H9 (cell line): ENCODE results near the gene DOCK2. TPM values are rescaled to one million over a fixed set of nuclear protein-coding genes. Genes with fewer than 3 reads are reported as not detected.

Source experiments
- DNase-seq: peaks from one replicate; pipeline ENCODE4 v3.0.0-alpha.2; 2017
- H2AFZ ChIP-seq: one replicate; pipeline ENCODE4 v1.6.1; 2013; ENCODE audit warnings: mild to moderate bottlenecking, low read length, control low read depth, moderate library complexity
- H2AK5ac ChIP-seq: 2 replicates; pipeline ENCODE4 v1.6.1; 2013; ENCODE audit warnings: low read length, control low read depth, mixed read lengths; ENCODE audit not compliant: insufficient read length
- H2BK120ac ChIP-seq: one replicate; pipeline ENCODE4 v1.6.1; 2013; ENCODE audit warnings: low read depth, mild to moderate bottlenecking, low read length, control low read depth, inconsistent platforms; ENCODE audit not compliant: poor library complexity, severe bottlenecking
- H2BK12ac ChIP-seq: 2 replicates; pipeline ENCODE4 v1.6.1; 2013; ENCODE audit warnings: low read length, control low read depth, mixed read lengths, low read depth; ENCODE audit not compliant: insufficient read length
- H2BK15ac ChIP-seq: 2 replicates; pipeline ENCODE4 v1.6.1; 2013; ENCODE audit warnings: low read depth, low read length, control low read depth
- H2BK20ac ChIP-seq: one replicate; pipeline ENCODE4 v1.6.1; 2013; ENCODE audit warnings: low read depth, mild to moderate bottlenecking, low read length, control low read depth, inconsistent platforms; ENCODE audit not compliant: poor library complexity, severe bottlenecking
- H2BK5ac ChIP-seq: 2 replicates; pipeline ENCODE4 v1.6.1; 2013; ENCODE audit warnings: low read length, control low read depth, mixed read lengths; ENCODE audit not compliant: insufficient read length
- H3K14ac ChIP-seq: 2 replicates; pipeline ENCODE4 v1.6.1; 2013; ENCODE audit warnings: low read length, control low read depth; ENCODE audit not compliant: insufficient read depth
- H3K18ac ChIP-seq: 2 replicates; pipeline ENCODE4 v1.6.1; 2013; ENCODE audit warnings: low read depth, mild to moderate bottlenecking, mixed read lengths, low read length, control low read depth; ENCODE audit not compliant: insufficient read length
- H3K23ac ChIP-seq: 2 replicates; pipeline ENCODE4 v1.6.1; 2013; ENCODE audit warnings: low read length, control low read depth, mixed read lengths, low read depth; ENCODE audit not compliant: insufficient read length
- H3K23me2 ChIP-seq: 2 replicates; pipeline ENCODE4 v1.6.1; 2013; ENCODE audit warnings: low read depth, mild to moderate bottlenecking, mixed read lengths, low read length, control low read depth; ENCODE audit not compliant: insufficient read length, poor library complexity, severe bottlenecking
- H3K27ac ChIP-seq: 2 replicates; pipeline ENCODE4 v1.5.1; 2013; ENCODE audit warnings: low read length, control low read depth, mixed read lengths, low read depth; ENCODE audit not compliant: insufficient read length
- H3K27me3 ChIP-seq: 2 replicates; pipeline ENCODE4 v1.6.1; 2013; ENCODE audit warnings: low read length, control low read depth, inconsistent platforms; ENCODE audit not compliant: insufficient read depth
- H3K4ac ChIP-seq: 2 replicates; pipeline ENCODE4 v1.6.1; 2013; ENCODE audit warnings: low read depth, mild to moderate bottlenecking, control low read depth, inconsistent platforms, low read length, moderate library complexity
- H3K4me1 ChIP-seq: 2 replicates; pipeline ENCODE4 v1.6.1; 2013; ENCODE audit warnings: low read length, control low read depth, inconsistent platforms; ENCODE audit not compliant: insufficient read depth
- H3K4me2 ChIP-seq: 2 replicates; pipeline ENCODE4 v1.6.1; 2013; ENCODE audit warnings: low read length, control low read depth, mixed read lengths; ENCODE audit not compliant: insufficient read length, insufficient read depth
- H3K56ac ChIP-seq: 2 replicates; pipeline ENCODE4 v1.6.1; 2013; ENCODE audit warnings: low read depth, mild to moderate bottlenecking, mixed read lengths, low read length, control low read depth; ENCODE audit not compliant: insufficient read length
- H3K79me1 ChIP-seq: 2 replicates; pipeline ENCODE4 v1.6.1; 2013; ENCODE audit warnings: low read depth, mild to moderate bottlenecking, moderate library complexity, low read length, control low read depth, inconsistent platforms; ENCODE audit not compliant: insufficient read depth, poor library complexity, severe bottlenecking
- H3K79me2 ChIP-seq: 2 replicates; pipeline ENCODE4 v1.6.1; 2013; ENCODE audit warnings: low read length, control low read depth, inconsistent platforms; ENCODE audit not compliant: insufficient read depth
- H3K9ac ChIP-seq: 2 replicates; pipeline ENCODE4 v1.6.1; 2013; ENCODE audit warnings: low read length, control low read depth, mixed read lengths; ENCODE audit not compliant: insufficient read length; ENCODE audit errors: extremely low read depth
- H3K9me3 ChIP-seq: one replicate; pipeline ENCODE4 v1.6.1; 2013; ENCODE audit warnings: low read depth, low read length, inconsistent platforms; ENCODE audit not compliant: control insufficient read depth
- H3T11ph ChIP-seq: one replicate; pipeline ENCODE4 v1.6.1; 2013; ENCODE audit warnings: mild to moderate bottlenecking, low read length, control low read depth, inconsistent platforms
- H4K20me1 ChIP-seq: one replicate; pipeline ENCODE4 v1.6.1; 2013; ENCODE audit not compliant: control insufficient read depth, insufficient read length, insufficient read depth
- H4K5ac ChIP-seq: 2 replicates; pipeline ENCODE4 v1.6.1; 2013; ENCODE audit warnings: low read depth, mild to moderate bottlenecking, mixed read lengths, low read length, control low read depth; ENCODE audit not compliant: insufficient read length
- H4K8ac ChIP-seq: replicated peaks from 2 replicates; pipeline ENCODE4 v1.6.1; 2013; ENCODE audit warnings: low read length, control low read depth, mixed read lengths, low read depth; ENCODE audit not compliant: insufficient read length
- H4K91ac ChIP-seq: 2 replicates; pipeline ENCODE4 v1.6.1; 2013; ENCODE audit warnings: low read depth, mild to moderate bottlenecking, moderate library complexity, mixed read lengths, low read length, control low read depth; ENCODE audit not compliant: insufficient read length
- H3K27ac Mint-ChIP-seq, 3 experiments: 2 replicates in 2 of 3; 3 replicates in 1 of 3; pipeline ENCODE4 v1.8.0; 2020 to 2021; ENCODE audit warnings: mixed read lengths in 3 of 3, mild to moderate bottlenecking in 1 of 3, moderate library complexity in 1 of 3
- H3K27me3 Mint-ChIP-seq: 2 replicates; pipeline ENCODE4 v1.8.0; 2021; ENCODE audit warnings: low read depth, mild to moderate bottlenecking, moderate library complexity, mixed read lengths
- H3K36me3 Mint-ChIP-seq, 3 experiments: 2 replicates in 2 of 3; 3 replicates in 1 of 3; pipeline ENCODE4 v1.8.0; 2020 to 2021; ENCODE audit warnings: low read depth in 3 of 3, mixed read lengths in 3 of 3; ENCODE audit not compliant: insufficient read depth in 1 of 3
- H3K4me1 Mint-ChIP-seq, 2 experiments: 2 replicates each; pipeline ENCODE4 v1.8.0; 2020; ENCODE audit warnings: mixed read lengths in 2 of 2
- H3K4me3 Mint-ChIP-seq, 2 experiments: 2 replicates in 1 of 2; 3 replicates in 1 of 2; pipeline ENCODE4 v1.8.0; 2020 to 2021; ENCODE audit warnings: mild to moderate bottlenecking in 2 of 2, mixed read lengths in 2 of 2, moderate library complexity in 1 of 2
- H3K9me3 Mint-ChIP-seq, 2 experiments: 2 replicates in 1 of 2; 3 replicates in 1 of 2; pipeline ENCODE4 v1.8.0; 2020; ENCODE audit warnings: mild to moderate bottlenecking in 2 of 2, mixed read lengths in 2 of 2, moderate library complexity in 1 of 2
- WGBS: extraction: QIAGEN DNeasy Blood & Tissue Kit; methylation state at CpG from one replicate; pipeline ENCODE4 v1.1.7; 2013; ENCODE audit warnings: missing lambda C conversion rate, low lambda C conversion rate, mixed read lengths; ENCODE audit not compliant: insufficient read length; ENCODE audit errors: extremely low coverage; 5-methylcytosine and 5-hydroxymethylcytosine counted together
- total RNA-seq: library from RNA; stranded (reverse); gene quantifications from 2 replicates; pipeline ENCODE4 v1.2.1, GENCODE V29; 2021
- TF ChIP-seq, protein P1 (sequence below): fragments of 200-600 bp; sonication (generic); conservative IDR thresholded peaks from 3 replicates; pipeline ENCODE4 v1.8.0; 2021; ENCODE audit warnings: antibody characterized with exemption, mild to moderate bottlenecking

The DOCK2 gene
- total RNA-seq, 1 experiment from 2014 or later: 7.8 TPM

DNA sequence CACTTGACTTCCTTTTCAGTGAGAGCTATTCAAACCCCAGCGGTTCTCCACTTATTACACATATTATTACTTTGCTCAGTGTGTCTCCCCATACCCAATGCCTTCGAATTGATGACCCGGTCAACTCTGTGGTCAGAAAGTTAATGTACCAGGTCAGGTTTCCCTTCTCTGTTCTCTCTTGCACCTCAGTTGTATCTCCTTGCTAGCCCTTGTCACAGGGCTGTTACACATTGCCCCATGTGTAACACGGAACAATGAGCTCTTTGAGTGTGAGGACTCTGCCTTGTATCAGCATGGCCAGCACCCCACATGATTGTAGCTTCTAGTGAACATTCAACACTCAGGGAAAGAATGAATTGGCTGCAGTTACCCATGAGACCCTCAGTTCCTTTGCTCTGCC lies 73.6 kb downstream of the DOCK2 start:
- no peak overlapping the region for H4K91ac ChIP-seq
- H3K56ac ChIP-seq: no peak overlapping the region
- Mint-ChIP-seq H3K9me3 (no peaks in the 10 kb centered on the region; a peak in 1 of 5 replicates), H3K36me3 (peaks cover 0 to 7% (median 1%) of the 10 kb centered on the region in 3 experiments; a peak in 2 of 7 replicates), H3K4me3 (no peak overlapping the region), H3K27me3 (no peaks in the 10 kb centered on the region), H3K27ac (no peak overlapping the region; a peak in 1 of 7 replicates), H3K4me1 (peaks cover 0 to 4% of the 10 kb centered on the region in 2 experiments; a peak in 1 of 4 replicates)
- H3K4me2 ChIP-seq: no peak overlapping the region
- H4K20me1 ChIP-seq: no peaks in the 10 kb centered on the region
- H3K18ac ChIP-seq: no peak overlapping the region
- no peak overlapping the region for H2BK15ac ChIP-seq
- H3K9me3 ChIP-seq: no peaks in the 10 kb centered on the region
- TF ChIP-seq, protein P1, sequence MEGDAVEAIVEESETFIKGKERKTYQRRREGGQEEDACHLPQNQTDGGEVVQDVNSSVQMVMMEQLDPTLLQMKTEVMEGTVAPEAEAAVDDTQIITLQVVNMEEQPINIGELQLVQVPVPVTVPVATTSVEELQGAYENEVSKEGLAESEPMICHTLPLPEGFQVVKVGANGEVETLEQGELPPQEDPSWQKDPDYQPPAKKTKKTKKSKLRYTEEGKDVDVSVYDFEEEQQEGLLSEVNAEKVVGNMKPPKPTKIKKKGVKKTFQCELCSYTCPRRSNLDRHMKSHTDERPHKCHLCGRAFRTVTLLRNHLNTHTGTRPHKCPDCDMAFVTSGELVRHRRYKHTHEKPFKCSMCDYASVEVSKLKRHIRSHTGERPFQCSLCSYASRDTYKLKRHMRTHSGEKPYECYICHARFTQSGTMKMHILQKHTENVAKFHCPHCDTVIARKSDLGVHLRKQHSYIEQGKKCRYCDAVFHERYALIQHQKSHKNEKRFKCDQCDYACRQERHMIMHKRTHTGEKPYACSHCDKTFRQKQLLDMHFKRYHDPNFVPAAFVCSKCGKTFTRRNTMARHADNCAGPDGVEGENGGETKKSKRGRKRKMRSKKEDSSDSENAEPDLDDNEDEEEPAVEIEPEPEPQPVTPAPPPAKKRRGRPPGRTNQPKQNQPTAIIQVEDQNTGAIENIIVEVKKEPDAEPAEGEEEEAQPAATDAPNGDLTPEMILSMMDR: no peak
- no peak overlapping the region for H2BK20ac ChIP-seq
- H3K79me1 ChIP-seq: no peaks in the 10 kb centered on the region
- H3K23ac ChIP-seq: no peak overlapping the region
- no peaks in the 10 kb centered on the region for H3K4me1 ChIP-seq
- H3K23me2 ChIP-seq: no peaks in the 10 kb centered on the region
- no peaks in the 10 kb centered on the region for H3K79me2 ChIP-seq
- no peaks in the 10 kb centered on the region for H3K27me3 ChIP-seq
- H3T11ph ChIP-seq: no peak overlapping the region
- H3K9ac ChIP-seq: no peak overlapping the region
- no peak overlapping the region for H4K5ac ChIP-seq
- no peak overlapping the region for H3K14ac ChIP-seq
- no peak overlapping the region for H4K8ac ChIP-seq
- H2AK5ac ChIP-seq: no peak overlapping the region
- H3K27ac ChIP-seq: no peak overlapping the region
- no peak overlapping the region for H2BK120ac ChIP-seq
- no CpG with 5 or more reads among the region's 4 CpGs for WGBS
- H2BK5ac ChIP-seq: no peak overlapping the region
- no peak for DNase-seq
- no peak overlapping the region for H2BK12ac ChIP-seq
- H3K4ac ChIP-seq: no peak overlapping the region
- H2AFZ ChIP-seq: no peak overlapping the region
